NOMO-1 (cell line): ENCODE results near the gene ANXA11.
A peak's percentile ranks its signal among the peaks of the same experiment; 100 is the strongest.

Source experiments
- DNase-seq, 2 experiments: peaks; one replicate each; lab custom pipeline; 2025; ENCODE audit not compliant: unreplicated experiment in 2 of 2; lab: John Stamatoyannopoulos, UW

Gene ANXA11

GRCh38 chr10:80191589-80192270, 13.6 kb downstream of the ANXA11 start:
- DNase-seq = no peak

GRCh38 chr10:80188713-80189112, 16.6 kb downstream of the ANXA11 start:
- DNase-seq = no peak

- DNase-seq = peak; percentile 68 to 70
Measured at GRCh38 chr10:80187465-80188409, 17.6 kb downstream of the ANXA11 start.

- DNase-seq = no peak
Measured at GRCh38 chr10:80187060-80187459, 18.3 kb downstream of the ANXA11 start.

GRCh38 chr10:80186364-80187012, 18.8 kb downstream of the ANXA11 start:
- no peak for DNase-seq

- peak in 1 of 2 experiments; percentile 3 for DNase-seq
Measured at GRCh38 chr10:80185578-80186299, 19.6 kb downstream of the ANXA11 start.

GRCh38 chr10:80184291-80184690, 21.0 kb downstream of the ANXA11 start:
- DNase-seq = no peak

- DNase-seq = no peak
Measured at GRCh38 chr10:80183436-80183835, 21.9 kb downstream of the ANXA11 start.

GRCh38 chr10:80182986-80183385, 22.4 kb downstream of the ANXA11 start:
- no peak for DNase-seq

GRCh38 chr10:80177781-80178636, 27.3 kb downstream of the ANXA11 start:
- no peak for DNase-seq

GRCh38 chr10:80176526-80176925, 28.8 kb downstream of the ANXA11 start:
- DNase-seq = no peak

GRCh38 chr10:80174641-80175395, 30.5 kb downstream of the ANXA11 start:
- DNase-seq = no peak

GRCh38 chr10:80173466-80173865, 31.9 kb downstream of the ANXA11 start:
- no peak for DNase-seq

- no peak for DNase-seq
Measured at GRCh38 chr10:80172896-80173295, 32.4 kb downstream of the ANXA11 start.

GRCh38 chr10:80171248-80171660, 34.1 kb downstream of the ANXA11 start:
- DNase-seq = no peak

- DNase-seq = no peak
Measured at GRCh38 chr10:80170641-80171040, 34.7 kb downstream of the ANXA11 start.

- DNase-seq = no peak
Measured at GRCh38 chr10:80170026-80170425, 35.3 kb downstream of the ANXA11 start.

- peak in 1 of 2 experiments; percentile 3 for DNase-seq
Measured at GRCh38 chr10:80168679-80169380, 36.5 kb downstream of the ANXA11 start.

GRCh38 chr10:80168162-80168511, 37.2 kb downstream of the ANXA11 start:
- DNase-seq = no peak
